NCI-H345 treated with DMSO at 0.1 percent for 48 hours (cell line): ENCODE measurements around the gene FGF12.

Source experiments
- DNase-seq: peaks from one replicate; lab custom pipeline; 2025; ENCODE audit not compliant: unreplicated experiment; lab: John Stamatoyannopoulos, UW

FGF12 gene

DNA sequence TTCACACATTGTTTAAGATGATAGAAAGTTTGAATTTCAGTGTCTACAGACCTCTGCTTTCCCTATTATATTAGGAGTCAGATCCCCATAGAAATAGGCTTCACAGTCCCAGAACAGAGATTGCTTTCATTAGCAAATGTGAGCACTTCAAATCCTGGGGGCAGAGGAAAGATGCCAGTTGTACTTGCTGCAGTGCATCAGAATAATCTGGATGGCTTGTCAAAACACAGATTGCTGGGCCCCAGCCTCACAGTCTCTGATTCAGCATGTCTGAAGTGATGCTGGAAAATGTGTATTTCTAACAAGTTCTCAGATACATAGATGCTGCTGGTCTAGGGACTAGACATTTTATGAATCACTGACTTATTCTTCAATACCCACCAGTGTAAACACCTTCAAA is 375.2 kb downstream of the FGF12 start:
- no peak for DNase-seq

DNA sequence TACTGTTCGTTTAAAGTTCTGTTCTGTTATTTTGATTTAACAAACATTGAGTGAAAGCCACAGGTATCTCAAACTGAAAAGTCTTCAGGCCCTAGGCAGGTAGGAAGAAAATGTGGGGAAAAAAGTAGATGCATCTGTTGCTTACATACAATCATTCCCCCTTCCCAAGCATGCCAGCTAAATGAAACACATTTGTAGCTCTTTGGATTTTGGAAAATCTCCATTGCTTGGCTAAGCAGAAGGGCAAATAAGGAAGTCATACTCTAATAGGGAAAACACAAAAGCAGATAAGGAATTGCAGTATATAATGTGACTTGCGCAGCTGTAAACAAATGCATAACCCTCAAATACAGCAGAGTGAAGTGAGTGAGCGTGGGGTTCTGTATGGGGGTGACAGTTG is 375.9 kb downstream of the FGF12 start:
- DNase-seq = no peak

DNA sequence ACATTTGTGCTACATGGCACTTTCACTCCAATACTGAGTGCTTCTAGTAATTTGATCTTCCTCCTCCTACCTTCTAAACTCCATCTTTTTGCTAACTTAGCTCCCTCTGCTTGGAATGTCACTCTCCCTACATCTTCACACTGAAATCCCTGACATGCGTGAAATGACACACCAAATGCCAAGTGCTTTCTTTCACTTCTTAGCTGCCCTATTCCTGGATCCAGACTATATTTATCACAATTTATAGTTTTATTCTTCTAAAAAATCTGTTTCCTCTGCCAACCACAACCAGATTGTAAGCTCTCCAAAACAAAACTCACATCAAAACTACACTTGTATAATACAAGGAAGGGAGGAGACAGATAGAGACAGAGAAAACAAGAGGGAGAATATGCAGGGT is 387.3 kb downstream of the FGF12 start:
- no peak for DNase-seq

DNA sequence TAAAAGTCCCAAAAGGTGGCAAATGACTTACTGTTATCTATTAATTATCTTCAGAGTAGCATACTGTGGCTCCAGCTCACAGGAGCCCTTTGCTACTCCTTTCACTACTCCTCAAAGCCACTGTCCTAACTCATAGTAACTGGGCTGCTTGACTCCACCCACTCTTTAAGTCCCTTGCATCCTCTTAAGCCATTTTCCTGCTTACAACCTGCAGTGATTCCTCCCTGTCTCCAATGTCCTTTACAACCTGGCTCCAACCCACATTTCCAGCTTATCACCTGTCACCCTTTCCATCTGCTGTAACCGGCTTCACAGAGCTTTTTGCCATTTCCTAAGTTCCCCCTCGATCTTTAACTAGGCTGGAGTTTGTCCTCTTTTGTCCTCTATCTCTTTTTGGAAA is 388.1 kb downstream of the FGF12 start:
- no peak for DNase-seq

DNA sequence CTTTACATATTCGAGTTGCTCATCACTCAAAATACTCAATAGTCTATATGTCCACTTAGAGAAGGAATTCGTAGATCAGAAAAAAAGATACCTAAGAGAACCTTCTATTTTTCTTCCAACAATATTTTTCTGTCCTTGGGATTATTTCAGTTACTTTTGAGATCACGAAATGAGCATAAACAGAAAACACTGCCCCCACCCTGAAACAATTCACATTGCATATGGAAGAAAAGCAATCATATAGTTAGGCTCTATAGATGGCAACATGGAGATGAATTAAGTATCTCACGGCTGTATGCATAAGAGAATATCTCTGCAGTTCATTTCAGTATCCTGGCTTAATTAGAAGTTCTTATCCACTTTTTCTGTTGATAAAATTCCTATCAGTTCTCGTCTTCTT is 391.1 kb downstream of the FGF12 start:
- DNase-seq = no peak

DNA sequence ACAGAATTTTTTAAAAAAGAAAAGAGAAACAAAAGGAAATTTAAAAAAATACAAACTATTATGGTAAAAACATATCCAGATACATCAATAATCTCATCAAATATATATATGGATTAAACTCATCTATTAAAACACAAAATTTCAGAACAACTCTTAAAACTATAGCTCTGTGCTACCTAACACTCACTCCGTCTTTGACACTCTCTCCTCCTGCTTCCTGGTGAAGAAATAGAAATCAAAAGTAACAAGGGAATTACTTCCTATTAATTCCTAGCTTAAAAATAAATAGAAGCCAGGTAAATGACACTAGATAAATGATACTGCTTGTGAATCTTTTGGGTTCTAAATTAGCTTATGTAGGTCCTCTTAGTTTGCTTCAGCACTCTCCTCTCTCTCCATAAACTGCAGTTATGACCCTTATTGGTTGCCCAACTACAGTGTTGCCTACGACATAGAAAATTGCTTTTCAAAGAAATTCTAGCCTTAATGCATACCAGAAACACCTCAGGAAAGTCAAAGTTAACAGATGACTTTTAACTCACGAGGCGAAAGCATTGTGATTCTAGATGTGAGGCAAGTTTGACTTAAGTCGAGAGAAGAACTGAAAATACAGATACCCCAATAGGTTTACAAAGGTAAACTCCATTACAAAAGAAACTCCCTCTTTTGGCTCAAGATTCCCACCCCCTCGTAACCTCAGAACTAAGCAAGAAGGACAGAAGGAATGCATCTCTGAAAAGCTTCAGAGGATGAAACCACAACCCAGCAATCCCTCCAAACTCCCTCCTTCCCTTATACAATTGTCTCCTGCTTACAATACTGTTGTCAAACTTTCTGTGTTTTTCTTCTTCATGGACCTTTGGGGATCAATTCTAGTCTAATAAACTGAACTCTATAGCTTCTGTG is 394.7 kb downstream of the FGF12 start:
- no peak for DNase-seq

DNA sequence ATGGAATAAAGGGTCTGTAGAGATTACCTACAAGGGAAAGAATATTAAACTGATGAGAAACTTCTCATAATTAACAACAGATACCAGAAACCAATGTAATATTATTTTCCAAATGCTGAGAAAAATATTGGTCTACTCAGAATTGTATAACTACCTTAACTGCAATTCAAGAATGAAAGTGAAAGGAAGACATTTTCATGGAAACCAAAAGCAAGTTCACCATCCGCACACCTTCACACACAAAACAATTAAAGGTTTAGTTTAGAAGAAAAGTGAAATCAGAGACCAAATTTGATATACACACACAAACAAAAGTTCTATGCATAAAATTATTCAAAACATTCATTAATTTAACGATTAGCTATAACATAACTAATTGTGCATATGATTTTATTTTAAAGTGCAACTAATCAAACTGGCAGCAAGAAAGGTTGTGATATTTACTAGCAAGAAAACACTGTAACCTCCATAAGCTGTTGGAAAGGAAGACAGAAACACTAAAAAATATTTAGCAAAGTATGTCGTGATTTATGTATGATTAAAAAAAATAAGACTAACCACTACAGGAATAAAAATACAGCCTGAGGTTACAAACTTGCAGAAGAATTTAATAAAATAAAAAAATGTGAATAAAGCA is 395.5 kb downstream of the FGF12 start:
- no peak for DNase-seq

DNA sequence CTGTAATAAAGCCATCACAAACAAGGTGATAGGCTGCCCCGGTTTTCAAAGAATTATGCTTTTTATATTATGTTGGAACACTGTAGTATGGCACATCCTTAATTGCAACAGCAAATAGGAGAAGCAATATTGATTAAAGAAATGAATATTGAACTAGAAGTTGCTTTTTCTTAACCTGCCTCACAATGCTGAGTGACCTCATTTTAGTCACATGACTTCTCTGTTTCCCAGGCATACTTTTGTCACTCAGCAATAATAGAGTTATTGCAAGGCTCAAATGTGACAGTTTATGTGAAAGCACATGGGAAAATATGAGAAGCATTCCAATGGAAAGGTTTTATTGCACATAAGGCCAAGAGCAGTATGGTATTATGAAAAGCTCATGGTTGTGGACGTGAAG is 400.7 kb downstream of the FGF12 start:
- no peak for DNase-seq

DNA sequence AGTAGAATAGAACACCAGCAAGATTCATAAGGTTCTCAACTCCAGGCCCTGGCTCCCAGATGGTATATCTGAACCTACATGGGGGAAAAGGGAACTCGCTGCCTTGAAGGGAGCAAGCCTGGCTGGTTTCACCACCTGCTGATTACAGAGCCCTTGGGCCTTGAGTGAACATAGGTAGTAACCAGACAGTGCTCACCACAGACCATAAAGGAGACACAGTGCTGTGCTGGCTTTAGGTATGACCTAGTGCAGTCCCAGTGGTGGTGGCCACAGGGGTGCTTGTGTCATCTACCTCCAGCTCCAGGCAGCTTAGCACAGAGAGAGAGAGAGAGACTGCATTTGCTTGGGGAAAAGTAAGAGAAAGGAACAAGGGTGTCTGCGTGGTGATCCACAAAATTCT is 409.8 kb downstream of the FGF12 start:
- DNase-seq = no peak

DNA sequence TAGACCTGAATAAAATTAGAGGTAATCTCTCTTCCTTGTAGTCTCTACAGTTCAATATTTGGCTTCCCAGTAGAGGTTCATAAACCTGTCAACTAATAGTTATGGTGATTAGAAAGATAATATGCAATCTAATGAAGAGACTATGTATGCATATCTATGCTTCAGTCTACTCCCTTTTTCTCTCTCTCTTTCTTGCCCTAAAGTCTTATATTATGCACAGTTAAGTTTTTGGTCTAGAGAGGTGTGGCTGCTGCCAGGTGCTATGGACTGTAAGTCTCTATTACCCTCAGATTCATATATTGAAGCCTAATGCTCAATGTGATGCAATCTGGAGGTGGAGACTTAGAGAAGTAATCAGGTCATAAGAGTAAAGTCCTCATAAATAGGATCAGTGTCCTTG is 413.7 kb downstream of the FGF12 start:
- DNase-seq = no peak

DNA sequence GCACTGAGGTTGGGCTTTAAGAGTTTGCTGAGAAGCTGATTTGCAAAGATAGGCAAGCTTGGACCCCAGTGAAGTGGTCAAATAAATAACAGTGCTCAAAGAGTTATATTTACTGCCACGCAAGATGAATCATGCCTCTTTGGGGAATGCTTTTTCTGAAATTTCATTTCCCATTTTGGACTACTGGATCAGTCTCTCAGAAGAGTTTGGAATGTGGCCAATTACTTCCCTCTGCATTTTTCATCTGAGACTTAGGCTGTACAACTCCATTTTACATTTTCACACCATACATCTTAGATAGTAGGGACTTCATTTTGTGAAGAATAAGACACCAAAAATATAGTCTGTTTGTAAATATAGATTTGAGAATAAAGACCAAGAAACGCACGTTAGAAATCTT is 419.7 kb downstream of the FGF12 start:
- DNase-seq = no peak

DNA sequence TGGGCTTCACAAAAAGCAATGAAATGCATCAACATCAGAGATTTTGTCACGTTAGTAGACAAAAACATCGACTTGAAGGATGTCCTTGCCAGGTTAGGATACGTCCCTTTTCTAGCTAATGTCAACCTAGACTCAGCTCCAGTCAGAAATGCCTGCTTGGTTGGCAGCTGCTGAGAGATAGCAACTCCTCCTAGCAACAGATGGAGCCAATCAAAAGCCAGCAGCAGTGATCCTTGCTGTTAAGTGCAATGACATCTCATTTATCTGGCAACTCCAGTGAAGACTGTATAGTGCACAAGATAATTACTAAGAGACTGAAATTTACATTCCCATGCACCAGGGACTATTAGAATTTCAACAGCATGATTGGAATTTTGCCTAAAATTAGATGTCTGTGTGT is 424.1 kb downstream of the FGF12 start:
- DNase-seq = no peak

DNA sequence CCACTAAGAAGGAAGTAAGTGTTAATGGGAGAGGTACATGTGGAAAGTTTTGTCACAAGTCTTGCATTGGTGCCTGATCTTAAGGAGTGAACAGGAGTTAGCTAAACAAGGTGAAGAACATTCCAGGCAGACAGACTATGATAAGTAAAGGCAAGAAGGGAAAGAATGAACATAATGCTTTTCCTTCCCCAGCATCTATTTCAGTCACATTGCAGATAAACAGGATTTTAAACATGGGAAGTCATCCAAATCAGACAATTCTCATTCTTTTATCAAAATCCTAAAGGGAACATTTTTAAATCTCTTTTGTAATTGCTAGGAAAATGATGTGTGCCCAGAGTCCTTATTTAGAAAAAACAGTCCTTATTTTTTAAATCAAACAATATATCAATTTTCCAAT is 424.6 kb downstream of the FGF12 start:
- DNase-seq = no peak

DNA sequence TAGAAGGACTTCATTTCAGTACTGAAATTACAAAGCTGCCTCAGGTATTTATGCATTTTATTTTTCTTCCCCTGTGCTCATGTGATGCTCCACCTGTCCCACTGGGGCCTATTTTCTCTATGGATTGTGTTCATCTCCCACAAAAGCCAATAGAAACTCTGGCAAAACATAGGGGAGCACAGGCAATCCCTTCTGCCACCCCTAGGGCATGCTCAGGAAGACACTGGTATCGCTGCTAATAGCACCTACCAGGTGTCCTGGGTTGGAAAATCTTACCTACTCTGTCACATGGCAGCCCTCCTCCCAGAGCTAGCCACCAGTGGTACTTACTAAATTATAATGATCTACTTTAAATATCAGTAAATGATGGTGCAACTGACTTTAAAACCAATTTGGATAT is 427.4 kb downstream of the FGF12 start:
- DNase-seq = no peak

DNA sequence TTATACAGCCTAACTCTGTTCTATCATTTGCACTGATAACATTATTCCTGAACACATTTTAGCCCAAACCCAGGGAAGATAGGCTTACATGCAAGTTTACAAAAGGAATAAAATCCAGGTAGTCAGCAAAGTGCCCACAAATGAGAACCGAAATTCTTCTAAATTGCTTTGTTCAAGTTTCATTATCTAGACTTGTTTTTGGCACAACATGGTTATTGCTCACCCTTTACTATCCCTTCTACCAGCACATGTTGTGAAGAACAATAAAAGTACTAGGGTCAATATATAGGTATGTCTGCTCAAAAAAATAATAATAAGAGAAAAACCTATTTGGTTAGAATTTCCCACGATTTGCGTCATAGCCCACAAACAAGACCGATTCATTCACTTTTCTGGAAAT is 430.5 kb downstream of the FGF12 start:
- no peak for DNase-seq

DNA sequence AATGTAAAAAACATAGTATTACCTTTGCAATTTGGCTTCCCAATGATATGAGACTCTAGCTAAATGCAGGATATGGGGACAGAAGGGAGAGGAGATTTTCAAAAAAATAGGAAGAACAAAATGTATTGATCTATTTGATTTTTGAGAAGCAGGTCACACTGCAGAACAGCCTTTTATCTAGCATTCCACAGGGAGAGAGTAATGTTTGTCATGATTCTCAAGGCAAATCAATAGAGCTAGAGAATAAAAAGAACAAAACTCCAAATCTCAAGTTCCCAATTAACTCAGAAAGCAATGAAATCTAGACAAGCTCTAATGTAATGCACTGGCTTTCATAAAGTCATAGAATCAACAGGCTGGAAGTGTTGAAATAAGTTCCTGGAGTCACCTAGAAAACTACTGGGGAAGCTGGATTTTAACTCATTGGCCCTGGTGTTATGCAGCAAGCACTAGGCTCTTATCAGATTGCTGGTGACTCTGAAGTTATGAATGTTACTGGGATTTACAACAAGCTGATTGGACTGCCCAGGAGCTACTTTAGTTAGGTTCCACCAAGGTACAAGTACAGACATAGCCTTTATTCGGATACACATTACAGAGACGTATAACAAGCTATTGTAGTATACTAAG is 442.8 kb downstream of the FGF12 start:
- no peak for DNase-seq

DNA sequence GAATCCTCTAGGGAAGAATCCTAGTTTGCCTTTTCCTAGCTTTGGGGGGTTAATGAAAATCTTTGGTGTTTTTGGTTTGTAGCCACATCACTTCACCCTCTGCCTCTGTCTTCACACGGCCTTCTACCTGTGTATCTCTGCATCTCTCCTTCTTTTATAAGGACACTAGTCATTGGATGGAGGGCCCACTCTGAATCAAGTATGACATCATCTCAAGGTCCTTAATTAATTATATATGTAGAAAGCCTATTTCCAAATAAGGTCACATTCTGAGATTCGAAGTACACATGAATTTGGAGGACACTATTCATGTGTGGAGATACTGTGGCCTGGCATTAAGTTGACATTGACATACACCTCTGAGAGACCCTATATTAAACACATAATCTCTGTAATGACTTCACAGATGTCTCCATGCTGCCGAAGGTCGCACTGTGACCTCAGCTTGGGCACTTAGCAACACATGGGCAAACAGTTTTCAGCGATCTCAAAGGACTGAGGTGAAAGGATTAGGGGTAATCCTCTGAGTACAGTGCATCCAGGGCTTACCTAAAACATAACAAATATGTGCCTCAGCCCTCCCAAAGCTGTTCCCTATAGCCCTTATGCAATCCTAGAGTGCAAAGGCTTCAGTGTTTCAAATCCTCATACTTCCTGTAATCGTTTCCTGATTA is 446.0 kb downstream of the FGF12 start:
- DNase-seq = no peak

DNA sequence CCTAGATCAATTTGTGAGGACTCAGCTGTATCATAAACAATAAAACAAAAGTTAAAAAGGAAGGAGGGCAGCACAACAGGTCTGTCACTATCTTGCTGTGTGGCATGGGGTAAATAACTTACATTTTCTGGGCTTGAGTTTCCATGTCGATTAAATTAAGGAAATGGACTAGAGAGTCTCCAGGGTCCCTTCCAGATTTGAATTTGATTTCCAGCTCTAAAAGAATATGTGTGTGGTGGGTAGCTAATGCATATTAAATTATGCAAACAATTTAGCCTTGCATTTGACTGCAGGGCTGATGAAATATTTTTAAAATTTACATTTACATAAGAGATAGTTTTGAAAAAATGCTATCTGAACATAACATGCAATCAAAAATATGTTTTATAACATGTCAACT is 447.7 kb downstream of the FGF12 start:
- DNase-seq = no peak

DNA sequence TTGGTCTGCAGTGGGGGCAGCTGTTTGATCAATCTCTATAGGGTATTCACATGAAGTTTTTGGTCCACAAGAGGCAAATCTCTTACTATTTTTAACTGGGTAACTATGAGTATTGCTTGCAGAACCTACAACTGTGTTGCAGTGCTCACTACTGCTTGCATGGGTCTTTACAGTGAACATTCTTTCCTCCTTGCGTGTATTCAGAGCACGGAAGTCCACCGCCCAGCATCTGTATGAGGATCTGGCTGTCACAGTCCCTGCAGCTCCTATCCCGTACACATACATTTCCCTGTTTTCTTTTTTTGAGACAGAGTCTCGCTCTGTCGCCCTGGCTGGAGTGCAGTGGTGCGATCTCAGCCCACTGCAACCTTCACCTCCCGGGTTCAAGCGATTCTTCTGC is 449.9 kb downstream of the FGF12 start:
- DNase-seq = no peak

DNA sequence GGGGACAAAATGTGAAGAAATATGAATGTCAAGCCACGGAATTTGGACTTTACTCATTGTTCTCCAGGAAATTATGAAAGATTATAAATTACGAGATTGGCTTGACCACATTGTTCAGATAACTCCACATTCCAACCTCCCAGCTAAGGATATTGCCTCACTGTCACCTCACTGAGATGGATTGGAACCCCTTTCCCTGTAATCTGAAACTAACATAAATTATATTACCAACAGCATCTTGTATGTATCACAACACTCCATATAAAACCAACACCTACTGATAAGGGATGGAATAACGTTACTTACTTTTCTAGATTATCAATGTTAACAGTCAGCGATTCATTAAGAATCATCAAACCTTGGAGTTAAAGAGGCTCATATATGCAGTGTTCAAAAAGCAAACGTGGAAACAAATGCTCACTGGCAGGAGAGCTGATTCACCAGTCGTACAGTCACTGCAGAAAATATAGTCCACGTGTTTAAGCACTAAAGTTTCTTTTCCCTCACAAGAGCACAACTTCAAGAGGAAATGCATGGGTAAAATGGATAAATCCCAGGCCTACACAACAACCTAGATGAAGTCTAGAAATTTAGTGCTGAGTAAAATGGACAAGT is 451.5 kb downstream of the FGF12 start:
- no peak for DNase-seq

DNA sequence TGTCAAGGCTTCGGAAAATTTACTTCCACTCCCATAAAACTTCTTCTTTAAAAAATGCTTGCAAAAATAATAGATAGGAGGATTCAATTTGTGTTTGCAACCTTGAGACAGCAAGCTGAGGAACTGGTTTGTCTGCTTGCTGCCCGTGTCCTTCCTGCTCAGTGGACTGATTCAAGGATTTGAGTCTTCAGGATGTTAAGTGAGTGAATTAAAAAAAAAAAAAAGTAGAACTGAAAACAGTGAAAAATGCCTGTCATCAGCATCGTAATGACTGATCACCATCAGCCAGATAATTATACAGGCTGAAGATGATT is 453.7 kb downstream of the FGF12 start:
- DNase-seq = no peak
